HepG2 (cell line): Measurements from ENCODE around the gene PSMD1. TPM values are rescaled to one million over a fixed set of nuclear protein-coding genes. Genes with fewer than 3 reads are reported as not detected.

Experiments used
- LCORL ChIP-seq, 2 experiments: fragments of 450-650 bp in 1 of 2; sonication (generic) in 1 of 2; formaldehyde crosslinking in 1 of 2; IDR thresholded peaks; 2 replicates each; pipeline versions ENCODE4 v1.5.0 to v1.6.1; 2017 to 2020; ENCODE audit warnings: antibody characterized with exemption in 1 of 2, missing genetic modification reagents in 1 of 2
- MXI1 ChIP-seq: IDR thresholded peaks from 3 replicates; pipeline ENCODE4 v1.6.1; 2012; ENCODE audit warnings: low read depth, low read length, inconsistent platforms, borderline replicate concordance
- PATZ1 ChIP-seq: sonication (generic); formaldehyde crosslinking; IDR thresholded peaks from 2 replicates; pipeline ENCODE4 v1.4.0; 2020; ENCODE audit warnings: missing genetic modification reagents
- SMYD3 ChIP-seq: sonication (generic); formaldehyde crosslinking; IDR thresholded peaks from 2 replicates; pipeline ENCODE4 v1.8.1; 2023; ENCODE audit warnings: mild to moderate bottlenecking, missing genetic modification reagents
- ZMAT5 ChIP-seq: sonication (generic); formaldehyde crosslinking; IDR thresholded peaks from 2 replicates; pipeline ENCODE4 v1.5.0; 2020; ENCODE audit warnings: mild to moderate bottlenecking, low read depth, missing genetic modification reagents, borderline replicate concordance
- ZNF138 ChIP-seq: sonication (generic); formaldehyde crosslinking; IDR thresholded peaks from 2 replicates; pipeline ENCODE4 v1.5.0; 2020; ENCODE audit warnings: mild to moderate bottlenecking, low read depth, missing genetic modification reagents
- ZNF333 ChIP-seq: sonication (generic); formaldehyde crosslinking; IDR thresholded peaks from 2 replicates; pipeline ENCODE4 v1.4.0; 2020; ENCODE audit warnings: mild to moderate bottlenecking, missing genetic modification reagents, borderline replicate concordance
- ZNF362 ChIP-seq: sonication (generic); formaldehyde crosslinking; IDR thresholded peaks from 2 replicates; pipeline ENCODE4 v1.4.0; 2020; ENCODE audit warnings: missing genetic modification reagents, mild to moderate bottlenecking, borderline replicate concordance
- ZNF407 ChIP-seq: sonication (generic); formaldehyde crosslinking; IDR thresholded peaks from one replicate; pipeline ENCODE4 v1.5.1; 2020; ENCODE audit warnings: mild to moderate bottlenecking, missing genetic modification reagents; ENCODE audit errors: not compliant biosample characterization
- ZNF605 ChIP-seq: sonication (generic); formaldehyde crosslinking; IDR thresholded peaks from 2 replicates; pipeline ENCODE4 v1.8.0; 2022; ENCODE audit warnings: mild to moderate bottlenecking, missing genetic modification reagents
- polyA plus RNA-seq, 8 experiments: library from polyadenylated mRNA; depleted of rRNA in 3 of 8; stranded (reverse) in 7 of 8; unstranded in 1 of 8; fragments of >200 nt; fragmentation: Illumina TruSeq in 4 of 8; extraction: Trizol in 4 of 8; gene quantifications; 2 replicates each; pipeline versions ENCODE4 v1.2.1 to v1.2.3, GENCODE V29; 2011 to 2016; ENCODE audit warnings: low read depth in 4 of 8, missing spikeins in 1 of 8, mixed read lengths in 1 of 8; ENCODE audit not compliant: insufficient read depth in 1 of 8
- total RNA-seq, 5 experiments: library from RNA; depleted of rRNA; stranded (reverse); fragments of >200 nt; fragmentation: Illumina TruSeq; extraction: Trizol; gene quantifications; 2 replicates each; pipeline ENCODE4 v1.2.3, GENCODE V29; 2016; ENCODE audit warnings: low read depth in 1 of 5
- TF ChIP-seq, protein P1 (sequence below): sonication (generic); formaldehyde crosslinking; IDR thresholded peaks from 2 replicates; pipeline ENCODE4 v1.5.1; 2020; ENCODE audit warnings: missing genetic modification reagents, mild to moderate bottlenecking, borderline replicate concordance

Gene PSMD1
- total and polyA plus RNA-seq, 2 of the 13 experiments (the other 11 are each of a cell fraction or from before 2014, with no cell fraction given) = 136 to 191 TPM

GRCh38 chr2:231033147-231034132, 23.2 kb upstream of the PSMD1 start (continued):
- no peak for TF ChIP-seq ZNF407
- TF ChIP-seq SMYD3 (CRISPR knock-in tag) = no peak
- TF ChIP-seq MXI1 = no peak
- TF ChIP-seq ZNF605 = 0 out of 2 replicates have a peak, but pooled peaks have one; percentile 21
- TF ChIP-seq, protein P1, sequence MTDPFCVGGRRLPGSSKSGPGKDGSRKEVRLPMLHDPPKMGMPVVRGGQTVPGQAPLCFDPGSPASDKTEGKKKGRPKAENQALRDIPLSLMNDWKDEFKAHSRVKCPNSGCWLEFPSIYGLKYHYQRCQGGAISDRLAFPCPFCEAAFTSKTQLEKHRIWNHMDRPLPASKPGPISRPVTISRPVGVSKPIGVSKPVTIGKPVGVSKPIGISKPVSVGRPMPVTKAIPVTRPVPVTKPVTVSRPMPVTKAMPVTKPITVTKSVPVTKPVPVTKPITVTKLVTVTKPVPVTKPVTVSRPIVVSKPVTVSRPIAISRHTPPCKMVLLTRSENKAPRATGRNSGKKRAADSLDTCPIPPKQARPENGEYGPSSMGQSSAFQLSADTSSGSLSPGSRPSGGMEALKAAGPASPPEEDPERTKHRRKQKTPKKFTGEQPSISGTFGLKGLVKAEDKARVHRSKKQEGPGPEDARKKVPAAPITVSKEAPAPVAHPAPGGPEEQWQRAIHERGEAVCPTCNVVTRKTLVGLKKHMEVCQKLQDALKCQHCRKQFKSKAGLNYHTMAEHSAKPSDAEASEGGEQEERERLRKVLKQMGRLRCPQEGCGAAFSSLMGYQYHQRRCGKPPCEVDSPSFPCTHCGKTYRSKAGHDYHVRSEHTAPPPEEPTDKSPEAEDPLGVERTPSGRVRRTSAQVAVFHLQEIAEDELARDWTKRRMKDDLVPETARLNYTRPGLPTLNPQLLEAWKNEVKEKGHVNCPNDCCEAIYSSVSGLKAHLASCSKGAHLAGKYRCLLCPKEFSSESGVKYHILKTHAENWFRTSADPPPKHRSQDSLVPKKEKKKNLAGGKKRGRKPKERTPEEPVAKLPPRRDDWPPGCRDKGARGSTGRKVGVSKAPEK (CRISPR knock-in tag) = no peak
- TF ChIP-seq ZNF333 = no peak
- TF ChIP-seq PATZ1 (CRISPR knock-in tag) = no peak
- TF ChIP-seq ZMAT5 (CRISPR knock-in tag) = no peak
- TF ChIP-seq ZNF138 = no peak
- peak; percentile 84 for TF ChIP-seq ZNF362 (CRISPR knock-in tag)
- no peak for TF ChIP-seq LCORL (IDR thresholded peaks at IDR 0.05)
- TF ChIP-seq LCORL (CRISPR knock-in tag; IDR thresholded peaks at IDR 0.05) = no peak; the same call in 1 of the 2 replicates
